Measurements from ENCODE around the gene GPC3.

DNA sequence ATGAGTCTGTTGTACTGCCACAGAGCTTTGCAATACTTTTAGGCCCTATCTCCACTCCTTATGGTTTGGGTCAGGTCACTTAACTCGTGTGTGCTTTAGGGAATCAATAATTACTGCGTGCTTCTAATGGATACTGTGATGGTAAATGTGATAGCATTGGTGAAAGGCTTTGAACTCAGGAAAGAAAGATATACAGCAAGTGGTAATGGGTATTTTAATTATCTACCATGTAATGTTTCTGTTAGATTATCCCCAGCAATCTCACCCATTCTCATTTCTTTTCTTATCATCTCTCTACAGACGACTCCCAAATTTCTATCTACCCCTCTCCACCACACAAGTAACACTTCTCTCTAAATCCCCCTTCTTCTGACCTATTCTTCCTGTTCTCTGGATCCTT is 128.6 kb downstream of the GPC3 start:
- TF ChIP-seq, protein P1, sequence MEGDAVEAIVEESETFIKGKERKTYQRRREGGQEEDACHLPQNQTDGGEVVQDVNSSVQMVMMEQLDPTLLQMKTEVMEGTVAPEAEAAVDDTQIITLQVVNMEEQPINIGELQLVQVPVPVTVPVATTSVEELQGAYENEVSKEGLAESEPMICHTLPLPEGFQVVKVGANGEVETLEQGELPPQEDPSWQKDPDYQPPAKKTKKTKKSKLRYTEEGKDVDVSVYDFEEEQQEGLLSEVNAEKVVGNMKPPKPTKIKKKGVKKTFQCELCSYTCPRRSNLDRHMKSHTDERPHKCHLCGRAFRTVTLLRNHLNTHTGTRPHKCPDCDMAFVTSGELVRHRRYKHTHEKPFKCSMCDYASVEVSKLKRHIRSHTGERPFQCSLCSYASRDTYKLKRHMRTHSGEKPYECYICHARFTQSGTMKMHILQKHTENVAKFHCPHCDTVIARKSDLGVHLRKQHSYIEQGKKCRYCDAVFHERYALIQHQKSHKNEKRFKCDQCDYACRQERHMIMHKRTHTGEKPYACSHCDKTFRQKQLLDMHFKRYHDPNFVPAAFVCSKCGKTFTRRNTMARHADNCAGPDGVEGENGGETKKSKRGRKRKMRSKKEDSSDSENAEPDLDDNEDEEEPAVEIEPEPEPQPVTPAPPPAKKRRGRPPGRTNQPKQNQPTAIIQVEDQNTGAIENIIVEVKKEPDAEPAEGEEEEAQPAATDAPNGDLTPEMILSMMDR (IDR thresholded peaks at IDR 0.05; ENCODE audit: extremely low read depth in 1 of 2, insufficient read depth in 1 of 2, low read depth in 1 of 2, low read length in 2 of 2): no peak
- TF ChIP-seq POLR2A (IDR thresholded peaks at IDR 0.05; ENCODE audit: low read depth, low read length): no peak
